NCI-H2196 (cell line): ENCODE measurements around the gene TMPRSS9.
"Not testable (repeated sequence)": the region's sequence is repeated elsewhere in the genome, so short reads cannot be mapped to it uniquely, and the experiment has no call there.

Source experiments
- DNase-seq: peaks from one replicate; lab custom pipeline; 2025; ENCODE audit not compliant: unreplicated experiment; lab: John Stamatoyannopoulos, UW

TMPRSS9 gene

GRCh38 chr19:2389594-2389993, 29.5 kb downstream of the TMPRSS9 start:
- no peak for DNase-seq

GRCh38 chr19:2391118-2391725, 31.2 kb downstream of the TMPRSS9 start:
- DNase-seq: peak; percentile 59

GRCh38 chr19:2392366-2392765, 32.3 kb downstream of the TMPRSS9 start:
- DNase-seq: no peak

- DNase-seq: not testable (repeated sequence)
Observed at GRCh38 chr19:2392899-2393298, 32.8 kb downstream of the TMPRSS9 start.

GRCh38 chr19:2394054-2394441, 34.0 kb downstream of the TMPRSS9 start:
- no peak for DNase-seq

GRCh38 chr19:2394442-2395292, 34.6 kb downstream of the TMPRSS9 start:
- DNase-seq: no peak

- not testable (repeated sequence) for DNase-seq
Observed at GRCh38 chr19:2395293-2395829, 35.3 kb downstream of the TMPRSS9 start.

- not testable (repeated sequence) for DNase-seq
Observed at GRCh38 chr19:2397173-2397572, 37.1 kb downstream of the TMPRSS9 start.

DNA sequence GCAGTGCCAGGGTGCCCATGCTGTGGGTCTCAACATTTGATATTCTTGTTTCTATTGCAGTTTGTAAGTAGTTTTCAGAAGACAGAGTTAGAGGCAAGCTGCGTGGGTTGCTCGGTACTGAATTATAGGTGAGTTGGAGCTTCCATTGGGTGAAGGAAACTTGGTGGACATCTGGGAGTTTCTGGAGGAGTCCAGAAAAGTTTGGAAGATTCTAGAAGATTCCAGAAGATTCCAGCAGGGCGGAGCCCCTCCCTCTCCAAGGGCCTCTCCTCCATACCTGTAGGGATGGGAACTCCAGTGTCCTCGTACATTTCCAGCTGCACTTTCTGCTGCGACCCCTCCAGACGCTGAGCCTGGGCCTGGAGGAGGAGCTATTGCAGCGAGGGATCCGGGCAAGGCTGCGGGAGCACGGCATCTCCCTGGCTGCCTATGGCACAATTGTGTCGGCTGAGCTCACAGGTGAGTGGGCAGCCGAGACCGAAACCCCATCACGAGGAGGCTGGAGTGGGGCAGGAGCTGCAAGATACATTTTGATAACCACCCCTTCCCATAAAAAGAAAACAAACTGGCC, 38.8 kb downstream of the TMPRSS9 start:
- no peak for DNase-seq

DNA sequence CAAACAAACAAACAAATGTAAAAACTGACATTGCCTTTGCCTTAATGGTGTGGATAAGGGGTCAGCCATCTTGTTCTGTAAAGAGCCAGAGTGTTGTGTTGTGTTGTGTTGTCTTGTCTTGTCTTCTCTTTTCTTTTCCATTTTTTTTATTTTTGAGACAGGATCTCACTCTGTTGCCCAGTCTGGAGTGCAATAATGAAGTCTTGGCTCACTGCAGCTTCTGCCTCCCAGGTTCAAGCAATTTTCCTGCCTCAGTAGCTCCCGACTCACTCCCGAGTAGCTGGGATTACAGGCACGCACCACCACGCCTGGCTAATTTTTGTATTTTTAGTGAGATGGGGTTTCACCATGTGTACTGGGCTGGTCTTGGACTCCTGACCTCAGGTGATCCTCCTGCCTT, 39.5 kb downstream of the TMPRSS9 start:
- no peak for DNase-seq

GRCh38 chr19:2408247-2408646, 48.2 kb downstream of the TMPRSS9 start:
- DNase-seq: no peak

DNA sequence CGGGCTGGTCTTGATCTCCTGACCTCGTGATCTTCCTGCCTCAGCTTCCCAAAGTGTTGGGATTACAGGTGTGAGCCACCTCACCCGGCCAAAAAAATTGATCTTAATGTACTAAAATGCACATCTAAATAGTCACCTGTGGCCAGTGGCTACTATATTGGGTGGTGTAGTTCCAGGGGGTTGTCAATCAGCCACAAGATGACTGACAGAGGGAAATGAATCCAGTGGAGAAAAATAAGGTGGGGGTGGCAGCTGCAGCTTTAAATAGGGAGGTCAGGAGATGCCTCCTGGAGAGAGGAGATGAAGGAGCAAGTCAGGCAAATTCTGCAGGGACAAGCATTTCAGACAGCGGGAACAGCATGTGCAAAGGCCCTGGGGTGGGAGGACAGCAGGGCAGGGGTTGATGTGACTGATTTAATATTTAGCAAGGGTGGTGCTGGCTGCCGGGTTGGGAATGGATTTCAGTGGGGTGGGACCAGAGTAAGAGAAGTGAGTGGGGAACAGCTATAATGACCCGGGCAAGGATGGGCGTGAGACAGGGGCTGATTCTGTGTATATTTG, 49.4 kb downstream of the TMPRSS9 start:
- DNase-seq: no peak

GRCh38 chr19:2410023-2410422, 50.0 kb downstream of the TMPRSS9 start:
- no peak for DNase-seq

DNA sequence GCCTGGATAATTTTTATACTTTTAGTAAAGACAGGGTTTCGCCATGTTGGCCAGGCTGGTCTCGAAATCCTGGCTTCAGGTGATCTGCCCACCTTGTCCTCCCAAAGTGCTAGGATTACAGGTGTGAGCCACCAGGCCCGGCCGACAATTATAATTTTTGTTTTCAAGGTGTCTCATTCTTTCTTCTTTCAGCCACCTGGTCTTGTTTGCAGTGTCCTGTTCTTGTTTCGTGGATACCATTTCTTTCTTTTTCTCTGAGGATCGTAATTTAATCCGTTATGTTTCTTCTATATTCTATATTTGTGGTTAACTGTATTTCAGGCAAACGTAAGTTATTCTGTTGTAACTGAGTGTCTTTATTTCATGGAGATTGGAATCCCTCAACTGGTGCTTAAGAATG, 51.6 kb downstream of the TMPRSS9 start:
- no peak for DNase-seq

GRCh38 chr19:2412449-2412848, 52.4 kb downstream of the TMPRSS9 start:
- no peak for DNase-seq

- DNase-seq: no peak
Observed at GRCh38 chr19:2413159-2413558, 53.1 kb downstream of the TMPRSS9 start.

DNA sequence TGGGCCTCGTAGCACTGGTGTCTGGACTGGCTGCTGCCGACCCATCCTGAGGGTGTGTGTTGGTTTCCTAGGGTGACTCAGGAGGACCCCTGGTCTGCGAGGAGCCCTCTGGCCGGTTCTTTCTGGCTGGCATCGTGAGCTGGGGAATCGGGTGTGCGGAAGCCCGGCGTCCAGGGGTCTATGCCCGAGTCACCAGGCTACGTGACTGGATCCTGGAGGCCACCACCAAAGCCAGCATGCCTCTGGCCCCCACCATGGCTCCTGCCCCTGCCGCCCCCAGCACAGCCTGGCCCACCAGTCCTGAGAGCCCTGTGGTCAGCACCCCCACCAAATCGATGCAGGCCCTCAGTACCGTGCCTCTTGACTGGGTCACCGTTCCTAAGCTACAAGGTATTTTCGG, 53.6 kb downstream of the TMPRSS9 start:
- no peak for DNase-seq

- DNase-seq: no peak
Observed at GRCh38 chr19:2415281-2415972, 55.4 kb downstream of the TMPRSS9 start.

DNA sequence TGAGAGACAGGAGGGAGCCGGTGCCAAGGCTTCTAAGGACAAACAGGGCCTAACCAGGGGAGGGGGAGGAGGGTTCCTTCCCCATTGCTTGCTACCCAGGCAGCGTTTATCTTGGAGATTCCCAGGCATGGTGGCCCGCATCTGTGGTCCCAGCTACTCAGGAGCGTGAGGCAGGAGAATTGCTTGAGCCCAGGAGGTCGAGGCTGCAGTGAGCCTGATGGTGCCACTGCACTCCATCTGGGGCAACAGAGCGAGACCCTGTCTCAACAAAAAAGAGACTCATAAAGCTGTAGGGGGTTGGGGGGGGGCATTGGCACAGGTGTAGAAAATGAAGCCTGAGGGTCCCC, 55.9 kb downstream of the TMPRSS9 start:
- no peak for DNase-seq

DNA sequence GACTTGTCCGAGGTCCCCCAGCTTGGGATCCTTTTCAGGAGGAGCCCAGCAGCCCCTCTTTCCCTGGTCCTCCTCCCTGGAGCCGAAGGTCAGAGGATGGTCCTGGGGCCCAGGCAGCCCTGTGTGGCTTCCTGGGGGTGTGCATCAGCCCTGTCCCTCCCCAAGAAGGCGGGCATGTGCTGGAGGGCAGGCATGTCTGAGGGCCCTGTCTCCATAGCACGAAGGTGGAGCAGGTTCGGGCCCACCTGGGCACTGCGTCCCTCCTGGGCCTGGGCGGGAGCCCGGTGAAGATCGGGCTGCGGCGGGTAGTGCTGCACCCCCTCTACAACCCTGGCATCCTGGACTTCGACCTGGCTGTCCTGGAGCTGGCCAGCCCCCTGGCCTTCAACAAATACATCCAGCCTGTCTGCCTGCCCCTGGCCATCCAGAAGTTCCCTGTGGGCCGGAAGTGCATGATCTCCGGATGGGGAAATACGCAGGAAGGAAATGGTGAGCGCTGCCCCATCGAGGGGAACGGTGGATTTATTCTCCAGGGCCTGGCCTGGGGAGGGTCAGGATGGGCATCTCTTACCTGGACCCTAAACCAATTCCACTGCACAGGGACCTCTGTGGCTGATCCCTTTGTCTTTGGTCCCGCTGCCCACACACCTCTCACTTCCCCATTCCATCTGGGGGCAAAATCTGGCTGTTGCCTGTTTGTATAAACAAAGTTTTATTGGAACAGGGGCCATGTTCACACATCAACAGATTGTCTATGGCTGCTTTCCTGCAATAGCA, 56.4 kb downstream of the TMPRSS9 start:
- DNase-seq: no peak
